Loucy (cell line): ENCODE measurements around the gene NFKB1.

Experiments used
- H2AFZ ChIP-seq: fragments of 200-600 bp; sonication (generic); 2 replicates; pipeline ENCODE4 v1.6.0; 2016; ENCODE audit warnings: antibody characterized with exemption, mild to moderate bottlenecking, low read length, moderate library complexity
- H3F3A ChIP-seq: fragments of 200-600 bp; 2 replicates; pipeline ENCODE4 v1.6.0; 2016; ENCODE audit warnings: antibody characterized with exemption, low read depth, mild to moderate bottlenecking
- H3K27me3 ChIP-seq: fragments of 200-600 bp; sonication (generic); 2 replicates; pipeline ENCODE4 v1.6.1; 2014; ENCODE audit warnings: low read length, mild to moderate bottlenecking; ENCODE audit not compliant: insufficient read depth, poor library complexity, severe bottlenecking
- H3K36me3 ChIP-seq: fragments of 200-600 bp; sonication (generic); 2 replicates; pipeline ENCODE4 v1.6.1; 2016; ENCODE audit warnings: low read length; ENCODE audit not compliant: insufficient read depth
- H3K4me1 ChIP-seq: fragments of 200-600 bp; sonication (generic); 2 replicates; pipeline ENCODE4 v1.5.1; 2014; ENCODE audit warnings: low read length, mild to moderate bottlenecking; ENCODE audit not compliant: insufficient read depth, poor library complexity, severe bottlenecking
- H3K4me2 ChIP-seq: fragments of 200-600 bp; sonication (generic); 2 replicates; pipeline ENCODE4 v1.6.0; 2014; ENCODE audit warnings: antibody characterized with exemption, low read length, low read depth, mild to moderate bottlenecking; ENCODE audit not compliant: poor library complexity, severe bottlenecking
- H3K4me3 ChIP-seq: fragments of 200-600 bp; sonication (generic); 2 replicates; pipeline ENCODE4 v1.5.1; 2014; ENCODE audit warnings: low read length, mild to moderate bottlenecking, mixed read lengths; ENCODE audit not compliant: poor library complexity, severe bottlenecking
- H3K79me2 ChIP-seq: fragments of 200-600 bp; sonication (generic); 2 replicates; pipeline ENCODE4 v1.6.1; 2014; ENCODE audit warnings: low read length; ENCODE audit not compliant: insufficient read depth
- H3K9ac ChIP-seq: fragments of 200-600 bp; sonication (generic); 2 replicates; pipeline ENCODE4 v1.6.0; 2014; ENCODE audit warnings: mild to moderate bottlenecking, low read depth, low read length, moderate library complexity; ENCODE audit not compliant: poor library complexity, severe bottlenecking
- H3K9me2 ChIP-seq: fragments of 200-600 bp; sonication (generic); replicated peaks from 2 replicates; pipeline ENCODE4 v1.6.1; 2016; ENCODE audit warnings: low read depth, low read length, mixed read lengths
- H3K9me3 ChIP-seq: fragments of 200-600 bp; sonication (generic); 2 replicates; pipeline ENCODE4 v1.6.1; 2014; ENCODE audit warnings: mild to moderate bottlenecking, antibody characterized with exemption, low read length, low read depth; ENCODE audit not compliant: insufficient read depth
- H4K20me1 ChIP-seq: fragments of 200-600 bp; sonication (generic); 2 replicates; pipeline ENCODE4 v1.6.0; 2014; ENCODE audit warnings: antibody characterized with exemption, low read length, mild to moderate bottlenecking; ENCODE audit not compliant: insufficient read depth, poor library complexity, severe bottlenecking
- EZH2phosphoT487 ChIP-seq: fragments of 200-600 bp; IDR thresholded peaks from 2 replicates; pipeline ENCODE4 v1.6.1; 2018; ENCODE audit warnings: antibody characterized with exemption, mild to moderate bottlenecking, moderate library complexity, borderline replicate concordance
- TF ChIP-seq, protein P1 (sequence below): fragments of 200-600 bp; sonication (generic); conservative IDR thresholded peaks from 2 replicates; pipeline ENCODE4 v1.5.1; 2014; ENCODE audit warnings: mild to moderate bottlenecking, antibody characterized with exemption, low read length

NFKB1 gene

DNA sequence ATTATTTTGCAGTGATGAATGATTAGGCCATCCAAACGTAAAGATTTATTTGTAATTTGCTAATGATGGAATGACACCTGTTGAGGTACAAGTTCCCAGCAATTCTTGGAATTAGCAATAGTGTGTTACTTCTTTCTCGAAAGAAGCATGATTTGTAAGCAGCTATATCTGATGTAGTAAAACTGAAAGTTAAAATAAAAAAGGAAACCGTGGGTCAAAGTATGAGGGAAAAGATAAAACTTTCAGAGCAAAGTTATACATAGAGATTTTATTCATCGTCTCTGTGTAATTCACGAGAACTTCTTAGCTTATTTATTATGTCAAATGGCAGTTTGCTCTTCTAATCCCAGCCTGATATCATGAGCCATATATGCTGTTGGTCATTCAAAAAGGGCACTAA lies 59.0 kb downstream of the NFKB1 start:
- Histone ChIP-seq H2AFZ (no peak overlapping the region), H4K20me1 (no peaks in the 10 kb centered on the region), H3K79me2 (peaks cover 9% of the 10 kb centered on the region; the same call in 1 of the 2 replicates), H3K9me3 (no peaks in the 10 kb centered on the region), H3F3A (no peaks in the 10 kb centered on the region), H3K27me3 (no peaks in the 10 kb centered on the region), H3K4me2 (peak overlapping the region; percentile 50), H3K9me2 (no peaks in the 10 kb centered on the region), H3K9ac (no peak overlapping the region), H3K4me1 (peaks cover 11% of the 10 kb centered on the region), H3K36me3 (peaks cover 6% of the 10 kb centered on the region; the same call in 1 of the 2 replicates), H3K4me3 (no peak overlapping the region)
- TF ChIP-seq, protein P1, sequence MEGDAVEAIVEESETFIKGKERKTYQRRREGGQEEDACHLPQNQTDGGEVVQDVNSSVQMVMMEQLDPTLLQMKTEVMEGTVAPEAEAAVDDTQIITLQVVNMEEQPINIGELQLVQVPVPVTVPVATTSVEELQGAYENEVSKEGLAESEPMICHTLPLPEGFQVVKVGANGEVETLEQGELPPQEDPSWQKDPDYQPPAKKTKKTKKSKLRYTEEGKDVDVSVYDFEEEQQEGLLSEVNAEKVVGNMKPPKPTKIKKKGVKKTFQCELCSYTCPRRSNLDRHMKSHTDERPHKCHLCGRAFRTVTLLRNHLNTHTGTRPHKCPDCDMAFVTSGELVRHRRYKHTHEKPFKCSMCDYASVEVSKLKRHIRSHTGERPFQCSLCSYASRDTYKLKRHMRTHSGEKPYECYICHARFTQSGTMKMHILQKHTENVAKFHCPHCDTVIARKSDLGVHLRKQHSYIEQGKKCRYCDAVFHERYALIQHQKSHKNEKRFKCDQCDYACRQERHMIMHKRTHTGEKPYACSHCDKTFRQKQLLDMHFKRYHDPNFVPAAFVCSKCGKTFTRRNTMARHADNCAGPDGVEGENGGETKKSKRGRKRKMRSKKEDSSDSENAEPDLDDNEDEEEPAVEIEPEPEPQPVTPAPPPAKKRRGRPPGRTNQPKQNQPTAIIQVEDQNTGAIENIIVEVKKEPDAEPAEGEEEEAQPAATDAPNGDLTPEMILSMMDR = no peak
- TF ChIP-seq EZH2phosphoT487 = no peak

DNA sequence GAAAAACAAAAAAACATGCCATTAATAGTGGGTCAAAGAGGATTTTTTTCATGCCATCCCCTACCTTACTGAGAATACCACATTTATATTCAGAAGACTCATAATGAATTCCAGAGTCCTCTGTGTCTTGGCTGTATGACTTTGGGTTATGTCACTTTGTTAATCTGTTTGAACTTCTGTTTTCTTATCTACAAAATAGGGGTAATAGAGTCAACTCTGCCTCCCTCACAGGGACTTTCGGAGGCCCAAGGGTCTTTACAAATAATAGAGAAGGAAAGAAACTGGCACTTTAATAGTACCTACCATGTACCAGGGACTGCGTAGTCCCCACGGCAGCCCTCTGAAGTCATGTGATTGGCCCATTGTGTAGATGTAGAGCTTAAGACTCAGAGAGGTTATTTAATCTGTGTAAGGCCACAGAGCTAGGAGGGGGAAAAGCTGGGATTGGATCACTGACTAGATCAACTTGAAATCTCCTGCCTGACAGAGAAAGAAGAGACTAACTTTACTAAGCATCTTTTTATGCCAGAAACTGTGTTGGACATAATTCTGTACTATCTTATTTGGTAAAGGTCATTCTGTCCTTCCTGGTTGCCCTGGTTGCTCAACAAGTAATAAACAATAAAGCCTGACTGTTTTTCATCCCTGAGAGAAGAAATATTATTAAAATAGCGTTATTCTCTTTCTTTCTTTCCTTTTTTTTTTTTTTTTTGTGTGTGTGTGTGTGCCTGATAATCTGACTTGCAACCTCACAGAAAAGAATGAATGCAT lies 59.6 kb downstream of the NFKB1 start:
- no peak overlapping the region for H3K4me3 ChIP-seq
- no peaks in the 10 kb centered on the region for H3K27me3 ChIP-seq
- peak overlapping the region; percentile 50 for H3K4me2 ChIP-seq
- no peaks in the 10 kb centered on the region for H4K20me1 ChIP-seq
- peaks cover 9% of the 10 kb centered on the region; the same call in 1 of the 2 replicates for H3K79me2 ChIP-seq
- H2AFZ ChIP-seq = no peak overlapping the region
- H3K9me3 ChIP-seq = no peaks in the 10 kb centered on the region
- H3K4me1 ChIP-seq = peaks cover 11% of the 10 kb centered on the region
- H3K9ac ChIP-seq = no peak overlapping the region
- H3K9me2 ChIP-seq = no peaks in the 10 kb centered on the region
- H3F3A ChIP-seq = no peaks in the 10 kb centered on the region
- peaks cover 6% of the 10 kb centered on the region; the same call in 1 of the 2 replicates for H3K36me3 ChIP-seq
- TF ChIP-seq, protein P1 = no peak
- no peak for TF ChIP-seq EZH2phosphoT487

- no peak overlapping the region for H3K4me3 ChIP-seq
- H3F3A ChIP-seq = no peaks in the 10 kb centered on the region
- no peaks in the 10 kb centered on the region for H3K9me3 ChIP-seq
- H4K20me1 ChIP-seq = no peaks in the 10 kb centered on the region
- H3K9me2 ChIP-seq = no peaks in the 10 kb centered on the region
- no peaks in the 10 kb centered on the region for H3K27me3 ChIP-seq
- no peak overlapping the region for H2AFZ ChIP-seq
- H3K36me3 ChIP-seq = peaks cover 16% of the 10 kb centered on the region
- peaks cover 9% of the 10 kb centered on the region; the same call in 1 of the 2 replicates for H3K79me2 ChIP-seq
- H3K9ac ChIP-seq = no peak overlapping the region
- H3K4me1 ChIP-seq = peaks cover 11% of the 10 kb centered on the region
- TF ChIP-seq, protein P1 = no peak
- TF ChIP-seq EZH2phosphoT487 = no peak
- H3K4me2 ChIP-seq = no peak overlapping the region
Observed at GRCh38 chr4:102563000-102563399, 61.8 kb downstream of the NFKB1 start.
